Naive B cell (primary cell): ENCODE data around the gene TVP23A. TPM values are rescaled to one million over a fixed set of nuclear protein-coding genes. Genes with fewer than 3 reads are reported as not detected.
A peak's percentile ranks its signal among the peaks of the same experiment; 100 is the strongest.
"Not testable (repeated sequence)": the region's sequence is repeated elsewhere in the genome, so short reads cannot be mapped to it uniquely, and the experiment has no call there.

Experiments
- ATAC-seq, 2 donors: fragments of 150-1000 bp; cut with Tn5 transposase; 2 replicates each; pipeline ENCODE4 v1.10.0; 2021; ENCODE audit warnings: low read depth in 2 of 2, mild to moderate bottlenecking in 2 of 2, moderate library complexity in 2 of 2
- DNase-seq: peaks from one replicate; pipeline ENCODE4 v3.0.0; 2022
- H3K27ac Mint-ChIP-seq, 6 donors: one replicate each; pipeline ENCODE4 v1.8.0; 2020 to 2022; ENCODE audit warnings: mild to moderate bottlenecking in 6 of 6, mixed read lengths in 6 of 6, moderate library complexity in 5 of 6, inconsistent platforms in 2 of 6
- H3K27me3 Mint-ChIP-seq, 3 donors: one replicate each; pipeline ENCODE4 v1.8.0; 2021 to 2022; ENCODE audit warnings: mixed read lengths in 3 of 3, mild to moderate bottlenecking in 1 of 3
- H3K36me3 Mint-ChIP-seq, 2 donors: one replicate each; pipeline ENCODE4 v1.8.0; 2020 to 2022; ENCODE audit warnings: mixed read lengths in 2 of 2, inconsistent platforms in 1 of 2, mild to moderate bottlenecking in 1 of 2
- H3K4me1 Mint-ChIP-seq, 3 donors: one replicate each; pipeline ENCODE4 v1.8.0; 2020 to 2022; ENCODE audit warnings: mixed read lengths in 3 of 3, inconsistent platforms in 1 of 3, mild to moderate bottlenecking in 1 of 3, moderate library complexity in 1 of 3
- H3K4me3 Mint-ChIP-seq, 8 donors: one replicate each; pipeline ENCODE4 v1.8.0; 2020 to 2022; ENCODE audit warnings: mild to moderate bottlenecking in 8 of 8, mixed read lengths in 8 of 8, moderate library complexity in 8 of 8, inconsistent platforms in 2 of 8
- H3K9me3 Mint-ChIP-seq, 7 donors: one replicate each; pipeline ENCODE4 v1.8.0; 2020 to 2022; ENCODE audit warnings: mixed read lengths in 7 of 7, mild to moderate bottlenecking in 5 of 7, inconsistent platforms in 2 of 7, moderate library complexity in 1 of 7
- polyA plus RNA-seq, 6 donors: library from polyadenylated mRNA; unstranded; fragments of 300-500 nt; fragmentation: Illumina TruSeq; gene quantifications; one replicate each; pipeline ENCODE4 v1.2.3, GENCODE V29; 2021; ENCODE audit warnings: low read depth in 6 of 6

The TVP23A gene
- polyA plus RNA-seq, 6 donors from 2014 or later: 0.27 to 0.82 (median 0.36) TPM; not detected in 1

GRCh38 chr16:10751291-10751697, 67.3 kb downstream of the TVP23A start:
- Mint-ChIP-seq H3K9me3 (no peaks in the 10 kb centered on the region), H3K27me3 (no peaks in the 10 kb centered on the region), H3K27ac (peak overlapping the region in 4 of 6 donors; percentile 1 to 90 (median 50)), H3K4me3 (peak overlapping the region in 2 of 8 donors; percentile 18 to 36), H3K4me1 (peaks cover 41 to 49% (median 46%) of the 10 kb centered on the region in 3 donors), H3K36me3 (peaks cover 6 to 14% of the 10 kb centered on the region in 2 donors)
- DNase-seq (no peak), ATAC-seq (no peak)

- Mint-ChIP-seq H3K36me3 (peaks cover 6 to 17% of the 10 kb centered on the region in 2 donors), H3K9me3 (no peaks in the 10 kb centered on the region), H3K4me3 (no peak overlapping the region), H3K27me3 (no peaks in the 10 kb centered on the region), H3K27ac (peak overlapping the region in 5 of 6 donors; percentile 1 to 90 (median 63)), H3K4me1 (peaks cover 44 to 54% (median 51%) of the 10 kb centered on the region in 3 donors)
- ATAC-seq: no peak
- no peak for DNase-seq
Observed at GRCh38 chr16:10750793-10751192, 67.8 kb downstream of the TVP23A start.

- no peak for DNase-seq
- Mint-ChIP-seq H3K4me1 (peaks cover 37 to 58% (median 52%) of the 10 kb centered on the region in 3 donors), H3K9me3 (no peaks in the 10 kb centered on the region), H3K36me3 (peaks cover 1 to 11% of the 10 kb centered on the region in 2 donors), H3K27ac (peak overlapping the region in 2 of 6 donors; percentile 4 to 49), H3K4me3 (peak overlapping the region in 7 of 8 donors; percentile 6 to 94 (median 70)), H3K27me3 (no peaks in the 10 kb centered on the region)
- no peak for ATAC-seq
Observed at GRCh38 chr16:10745841-10746240, 72.8 kb downstream of the TVP23A start.

- no peaks in the 10 kb centered on the region for H3K27me3 Mint-ChIP-seq
- peaks cover 47 to 66% (median 61%) of the 10 kb centered on the region in 3 donors for H3K4me1 Mint-ChIP-seq
- no peaks in the 10 kb centered on the region for H3K9me3 Mint-ChIP-seq
- peaks cover 0 to 11% of the 10 kb centered on the region in 2 donors for H3K36me3 Mint-ChIP-seq
- ATAC-seq (no peak), DNase-seq (no peak)
- peak overlapping the region; percentile 98 to 100 (median 99) for H3K27ac Mint-ChIP-seq
- peak overlapping the region; percentile 86 to 98 (median 96) for H3K4me3 Mint-ChIP-seq
Observed at GRCh38 chr16:10744370-10745030, 74.1 kb downstream of the TVP23A start.

GRCh38 chr16:10743610-10744369, 74.8 kb downstream of the TVP23A start, which contains the start of gene NUBP1:
Gene NUBP1, plus strand, starts transcription at chr16:10743842. Its CDS starts 22 bp downstream, at chr16:10743864.
- DNase-seq (peak; percentile 98), ATAC-seq (peak; percentile 88 to 90)
- Mint-ChIP-seq H3K27me3 (no peaks in the 10 kb centered on the region), H3K36me3 (peaks cover 0 to 11% of the 10 kb centered on the region in 2 donors), H3K4me3 (peak within 1 kb of the TSS; percentile 86 to 98 (median 96)), H3K9me3 (no peaks in the 10 kb centered on the region), H3K4me1 (peaks cover 47 to 66% (median 61%) of the 10 kb centered on the region in 3 donors), H3K27ac (peak within 1 kb of the TSS; percentile 98 to 100 (median 99))

GRCh38 chr16:10743227-10743609, 75.4 kb downstream of the TVP23A start:
- Mint-ChIP-seq H3K27me3 (no peaks in the 10 kb centered on the region), H3K4me1 (peaks cover 49 to 72% (median 61%) of the 10 kb centered on the region in 3 donors), H3K4me3 (peak overlapping the region; percentile 86 to 98 (median 96)), H3K9me3 (no peaks in the 10 kb centered on the region), H3K36me3 (peaks cover 0 to 7% of the 10 kb centered on the region in 2 donors), H3K27ac (peak overlapping the region; percentile 98 to 100 (median 99))
- DNase-seq (no peak), ATAC-seq (no peak)

GRCh38 chr16:10741844-10742243, 76.8 kb downstream of the TVP23A start:
- ATAC-seq (no peak), DNase-seq (no peak)
- Mint-ChIP-seq H3K9me3 (no peaks in the 10 kb centered on the region), H3K27me3 (no peaks in the 10 kb centered on the region), H3K36me3 (peaks cover 0 to 5% of the 10 kb centered on the region in 2 donors), H3K4me3 (peak overlapping the region in 2 of 8 donors; percentile 9 to 25), H3K27ac (no peak overlapping the region), H3K4me1 (peaks cover 52 to 81% (median 64%) of the 10 kb centered on the region in 3 donors)

GRCh38 chr16:10741249-10741648, 77.3 kb downstream of the TVP23A start:
- peaks cover 50 to 75% (median 58%) of the 10 kb centered on the region in 3 donors for H3K4me1 Mint-ChIP-seq
- H3K36me3 Mint-ChIP-seq, H3K9me3 Mint-ChIP-seq, H3K27me3 Mint-ChIP-seq, DNase-seq, ATAC-seq: not testable (repeated sequence)
- peak overlapping the region in 2 of 6 donors; percentile 4 to 65 for H3K27ac Mint-ChIP-seq
- peak overlapping the region in 3 of 8 donors; percentile 33 to 75 (median 61) for H3K4me3 Mint-ChIP-seq

GRCh38 chr16:10740845-10741208, 77.8 kb downstream of the TVP23A start:
- Mint-ChIP-seq H3K4me3 (peak overlapping the region in 2 of 8 donors; percentile 33 to 75), H3K9me3 (no peaks in the 10 kb centered on the region), H3K36me3 (peaks cover 0 to 3% of the 10 kb centered on the region in 2 donors), H3K27me3 (no peaks in the 10 kb centered on the region), H3K27ac (peak overlapping the region in 1 of 6 donors; percentile 65), H3K4me1 (peaks cover 48 to 71% (median 54%) of the 10 kb centered on the region in 3 donors)
- DNase-seq (no peak), ATAC-seq (no peak)

- no peaks in the 10 kb centered on the region for H3K36me3 Mint-ChIP-seq
- no peak for ATAC-seq
- H3K27ac Mint-ChIP-seq: peak overlapping the region in 4 of 6 donors; percentile 29 to 64 (median 43)
- peak overlapping the region in 2 of 8 donors; percentile 21 to 75 for H3K4me3 Mint-ChIP-seq
- peaks cover 42 to 65% (median 48%) of the 10 kb centered on the region in 3 donors for H3K4me1 Mint-ChIP-seq
- no peaks in the 10 kb centered on the region for H3K9me3 Mint-ChIP-seq
- H3K27me3 Mint-ChIP-seq: no peaks in the 10 kb centered on the region
- DNase-seq: no peak
Observed at GRCh38 chr16:10740000-10740844, 78.4 kb downstream of the TVP23A start.

GRCh38 chr16:10738231-10739077, 80.1 kb downstream of the TVP23A start:
- Mint-ChIP-seq H3K27ac (peak overlapping the region in 3 of 6 donors; percentile 69 to 85 (median 82)), H3K36me3 (peaks cover 0 to 2% of the 10 kb centered on the region in 2 donors), H3K4me3 (peak overlapping the region in 4 of 8 donors; percentile 47 to 75 (median 59)), H3K27me3 (no peaks in the 10 kb centered on the region), H3K9me3 (peaks cover 0 to under 1% (median under 1%) of the 10 kb centered on the region in 7 donors), H3K4me1 (peaks cover 29 to 48% (median 38%) of the 10 kb centered on the region in 3 donors)
- DNase-seq (no peak), ATAC-seq (no peak)

- Mint-ChIP-seq H3K9me3 (peaks cover 0 to 5% (median 4%) of the 10 kb centered on the region in 7 donors), H3K27ac (peak overlapping the region; percentile 56 to 95 (median 74)), H3K27me3 (no peaks in the 10 kb centered on the region), H3K4me1 (peaks cover 24 to 43% (median 32%) of the 10 kb centered on the region in 3 donors), H3K4me3 (peak overlapping the region; percentile 6 to 86 (median 76)), H3K36me3 (peaks cover 0 to 7% of the 10 kb centered on the region in 2 donors)
- ATAC-seq (peak; percentile 88 to 93), DNase-seq (peak; percentile 75)
Observed at GRCh38 chr16:10737068-10737625, 81.4 kb downstream of the TVP23A start.
